SK-MEL-5 (cell line): ENCODE data around the gene KRT82. TPM values are rescaled to one million over a fixed set of nuclear protein-coding genes. Genes with fewer than 3 reads are reported as not detected.

Source experiments
- total RNA-seq: library from RNA; depleted of rRNA; stranded (reverse); fragments of >200 nt; shearing (Covaris generic); gene quantifications from 2 replicates; pipeline ENCODE4 v1.2.3, GENCODE V29; 2014; rRNA removed

The KRT82 gene
- total RNA-seq, 1 experiment from 2014 or later, result not detected

Other genes with a start within 250 kb of the KRT82 start
- gene KRT80, start 214.3 kb downstream of the KRT82 start, total RNA-seq, result 0.11 TPM in 2 replicates
- not detected in 2 replicates for gene KRT7, start 173.1 kb downstream of the KRT82 start, total RNA-seq
- not detected in 2 replicates for gene KRT86, start 131.7 kb downstream of the KRT82 start, total RNA-seq
- gene KRT81, start 114.8 kb downstream of the KRT82 start, total RNA-seq, result 0.16 TPM in 1 of 2 replicates, not detected in the other
- gene KRT83, start 84.9 kb downstream of the KRT82 start, total RNA-seq, result not detected in 2 replicates
- not detected in 2 replicates for gene KRT85, start 38.9 kb downstream of the KRT82 start, total RNA-seq
- not detected in 2 replicates for gene KRT84, start 20.7 kb downstream of the KRT82 start, total RNA-seq
- not detected in 2 replicates for gene KRT75, start 28.0 kb upstream of the KRT82 start, total RNA-seq
- gene KRT6B, start 45.8 kb upstream of the KRT82 start, total RNA-seq, result not detected in 2 replicates
- not detected in 2 replicates for gene KRT6C, start 67.5 kb upstream of the KRT82 start, total RNA-seq
- not detected in 2 replicates for gene KRT6A, start 86.9 kb upstream of the KRT82 start, total RNA-seq
- gene KRT5, start 114.1 kb upstream of the KRT82 start, total RNA-seq, result not detected in 2 replicates
- not detected in 2 replicates for gene KRT71, start 146.8 kb upstream of the KRT82 start, total RNA-seq
- gene KRT74, start 167.5 kb upstream of the KRT82 start, total RNA-seq, result not detected in 2 replicates
- gene KRT72, start 195.1 kb upstream of the KRT82 start, total RNA-seq, result not detected in 2 replicates
- gene KRT73, start 212.2 kb upstream of the KRT82 start, total RNA-seq, result not detected in 2 replicates
- gene KRT2, start 245.9 kb upstream of the KRT82 start, total RNA-seq, result not detected in 2 replicates